Panc1 (cell line): ENCODE data around the gene MBTPS1.

ENCODE experiments used
- CTCF ChIP-seq: fragments of 450-650 bp; IDR thresholded peaks from 2 replicates; pipeline ENCODE4 v1.5.1; 2017; ENCODE audit warnings: mild to moderate bottlenecking
- POLR2AphosphoS5 ChIP-seq: IDR thresholded peaks from 2 replicates; pipeline ENCODE4 v1.6.1; 2012; ENCODE audit warnings: mild to moderate bottlenecking, low read depth, low read length, moderate library complexity
- SIN3A ChIP-seq: IDR thresholded peaks from 2 replicates; pipeline ENCODE4 v1.6.1; 2012; ENCODE audit warnings: low read depth, mild to moderate bottlenecking, low read length, moderate library complexity, borderline replicate concordance; ENCODE audit not compliant: insufficient read depth
- TCF7L2 ChIP-seq: IDR thresholded peaks from 2 replicates; pipeline ENCODE4 v1.6.1; 2011; ENCODE audit warnings: mild to moderate bottlenecking, low read depth, low read length, inconsistent platforms

GRCh38 chr16:84131117-84131516 is 14.4 kb upstream of the MBTPS1 start:
- TF ChIP-seq CTCF (no peak), TCF7L2 (no peak), POLR2AphosphoS5 (no peak), SIN3A (no peak)
